Stimulated activated naive B cell treated with anti-CD40 and anti-IgM and Interleukin-4, amounts not matched to agents 10 μg/mL and 1 μg/mL and 100 μg/mL, for 72 hours (primary cell): ENCODE results near the gene ST14.
"Not testable (repeated sequence)": the region's sequence is repeated elsewhere in the genome, so short reads cannot be mapped to it uniquely, and the experiment has no call there.

Experiments
- ATAC-seq, 2 donors: fragments of 150-1000 bp; cut with Tn5 transposase; replicated peaks; 2 replicates each; pipeline ENCODE4 v1.10.0; 2021; ENCODE audit warnings: moderate library complexity in 1 of 2
- DNase-seq: peaks from one replicate; pipeline ENCODE4 v3.0.0; 2021
- H3K27ac Mint-ChIP-seq: one replicate; pipeline ENCODE4 v1.8.0; 2022; ENCODE audit warnings: mild to moderate bottlenecking, mixed read lengths
- H3K27me3 Mint-ChIP-seq, 2 donors: one replicate each; pipeline ENCODE4 v1.8.0; 2022; ENCODE audit warnings: mixed read lengths in 2 of 2
- H3K36me3 Mint-ChIP-seq, 2 donors: one replicate each; pipeline ENCODE4 v1.8.0; 2022; ENCODE audit warnings: mixed read lengths in 2 of 2, mild to moderate bottlenecking in 1 of 2
- H3K4me1 Mint-ChIP-seq, 2 donors: one replicate each; pipeline ENCODE4 v1.8.0; 2022; ENCODE audit warnings: mixed read lengths in 2 of 2, mild to moderate bottlenecking in 1 of 2
- H3K4me3 Mint-ChIP-seq, 2 donors: one replicate each; pipeline ENCODE4 v1.8.0; 2022; ENCODE audit warnings: mild to moderate bottlenecking in 2 of 2, mixed read lengths in 2 of 2, moderate library complexity in 1 of 2
- H3K9me3 Mint-ChIP-seq, 2 donors: one replicate each; pipeline ENCODE4 v1.8.0; 2022; ENCODE audit warnings: mixed read lengths in 2 of 2, mild to moderate bottlenecking in 1 of 2

The ST14 gene

GRCh38 chr11:130180491-130180890 lies 20.9 kb downstream of the ST14 start:
- Mint-ChIP-seq H3K9me3 (no peaks in the 10 kb centered on the region), H3K27ac (peak overlapping the region; percentile 70), H3K36me3 (peaks cover 0 to 4% of the 10 kb centered on the region in 2 donors), H3K4me1 (peaks cover 42 to 46% of the 10 kb centered on the region in 2 donors), H3K4me3 (peak overlapping the region in 1 of 2 donors; percentile 33), H3K27me3 (no peaks in the 10 kb centered on the region)
- ATAC-seq = peak; percentile 86 to 87
- DNase-seq = no peak

GRCh38 chr11:130180896-130181294 lies 21.3 kb downstream of the ST14 start:
- peaks cover 42 to 46% of the 10 kb centered on the region in 2 donors for H3K4me1 Mint-ChIP-seq
- peaks cover 0 to 4% of the 10 kb centered on the region in 2 donors for H3K36me3 Mint-ChIP-seq
- no peaks in the 10 kb centered on the region for H3K9me3 Mint-ChIP-seq
- no peaks in the 10 kb centered on the region for H3K27me3 Mint-ChIP-seq
- peak overlapping the region in 1 of 2 donors; percentile 6 for H3K4me3 Mint-ChIP-seq
- ATAC-seq = peak; percentile 9 to 12
- H3K27ac Mint-ChIP-seq = peak overlapping the region; percentile 51
- DNase-seq = no peak

- Mint-ChIP-seq H3K27ac (peak overlapping the region; percentile 51), H3K27me3 (no peaks in the 10 kb centered on the region), H3K4me1 (peaks cover 42 to 46% of the 10 kb centered on the region in 2 donors), H3K4me3 (peak overlapping the region; percentile 6 to 26), H3K36me3 (peaks cover 0 to 3% of the 10 kb centered on the region in 2 donors), H3K9me3 (no peaks in the 10 kb centered on the region)
- DNase-seq (no peak), ATAC-seq (peak; percentile 74 to 80)
These were observed 22.0 kb downstream of the ST14 start for GRCh38 chr11:130181295-130182272.

- ATAC-seq (no peak), DNase-seq (no peak)
- Mint-ChIP-seq H3K27me3 (no peaks in the 10 kb centered on the region), H3K9me3 (no peaks in the 10 kb centered on the region), H3K4me3 (no peak overlapping the region), H3K36me3 (peaks cover 5 to 6% of the 10 kb centered on the region in 2 donors), H3K4me1 (peaks cover 41 to 43% of the 10 kb centered on the region in 2 donors), H3K27ac (no peak overlapping the region)
These were observed 24.5 kb downstream of the ST14 start for GRCh38 chr11:130183878-130184610.

- Mint-ChIP-seq H3K4me3 (no peak overlapping the region), H3K4me1 (peaks cover 11 to 13% of the 10 kb centered on the region in 2 donors), H3K36me3 (peaks cover 5 to 15% of the 10 kb centered on the region in 2 donors), H3K27me3 (no peaks in the 10 kb centered on the region), H3K9me3 (no peaks in the 10 kb centered on the region), H3K27ac (no peak overlapping the region)
- no peak for DNase-seq
- ATAC-seq = no peak
These were observed 27.5 kb downstream of the ST14 start for GRCh38 chr11:130187096-130187495.

- peaks cover 5 to 15% of the 10 kb centered on the region in 2 donors for H3K36me3 Mint-ChIP-seq
- H3K4me1 Mint-ChIP-seq = peaks cover 5 to 10% of the 10 kb centered on the region in 2 donors
- no peaks in the 10 kb centered on the region for H3K9me3 Mint-ChIP-seq
- ATAC-seq = no peak
- H3K4me3 Mint-ChIP-seq = no peak overlapping the region
- H3K27me3 Mint-ChIP-seq = no peaks in the 10 kb centered on the region
- DNase-seq = no peak
- H3K27ac Mint-ChIP-seq = no peak overlapping the region
These were observed 28.5 kb downstream of the ST14 start for GRCh38 chr11:130188047-130188446.

- ATAC-seq (no peak), DNase-seq (no peak)
- no peaks in the 10 kb centered on the region for H3K9me3 Mint-ChIP-seq
- peaks cover 5 to 10% of the 10 kb centered on the region in 2 donors for H3K4me1 Mint-ChIP-seq
- peaks cover 5 to 18% of the 10 kb centered on the region in 2 donors for H3K36me3 Mint-ChIP-seq
- peak overlapping the region; percentile 20 for H3K27ac Mint-ChIP-seq
- no peaks in the 10 kb centered on the region for H3K27me3 Mint-ChIP-seq
- H3K4me3 Mint-ChIP-seq = peak overlapping the region in 1 of 2 donors; percentile 53
These were observed 29.2 kb downstream of the ST14 start for GRCh38 chr11:130188585-130189347.

GRCh38 chr11:130189492-130190210 lies 30.1 kb downstream of the ST14 start:
- no peaks in the 10 kb centered on the region for H3K27me3 Mint-ChIP-seq
- H3K27ac Mint-ChIP-seq = no peak overlapping the region
- ATAC-seq (peak in 1 of 2 donors; percentile 64), DNase-seq (no peak)
- H3K4me3 Mint-ChIP-seq = no peak overlapping the region
- H3K4me1 Mint-ChIP-seq = peaks cover 5 to 10% of the 10 kb centered on the region in 2 donors
- H3K9me3 Mint-ChIP-seq = no peaks in the 10 kb centered on the region
- H3K36me3 Mint-ChIP-seq = peaks cover 7 to 15% of the 10 kb centered on the region in 2 donors

GRCh38 chr11:130190371-130190881 lies 30.8 kb downstream of the ST14 start:
- Mint-ChIP-seq H3K4me1 (peaks cover 5 to 10% of the 10 kb centered on the region in 2 donors), H3K27me3 (no peaks in the 10 kb centered on the region), H3K36me3 (peaks cover 13 to 19% of the 10 kb centered on the region in 2 donors), H3K9me3 (no peaks in the 10 kb centered on the region), H3K4me3 (no peak overlapping the region), H3K27ac (no peak overlapping the region)
- DNase-seq = no peak
- no peak for ATAC-seq

GRCh38 chr11:130191896-130192295 lies 32.3 kb downstream of the ST14 start:
- DNase-seq = no peak
- Mint-ChIP-seq H3K27me3 (no peaks in the 10 kb centered on the region), H3K4me3 (no peak overlapping the region), H3K9me3 (no peaks in the 10 kb centered on the region), H3K36me3 (peaks cover 13 to 19% of the 10 kb centered on the region in 2 donors), H3K4me1 (peaks cover 5 to 7% of the 10 kb centered on the region in 2 donors), H3K27ac (peak overlapping the region; percentile 70)
- no peak for ATAC-seq

- ATAC-seq (no peak), DNase-seq (no peak)
- Mint-ChIP-seq H3K27ac (no peak overlapping the region), H3K4me1 (peaks cover 4 to 5% of the 10 kb centered on the region in 2 donors), H3K36me3 (peaks cover 16 to 19% of the 10 kb centered on the region in 2 donors), H3K9me3 (no peaks in the 10 kb centered on the region), H3K4me3 (no peak overlapping the region), H3K27me3 (no peaks in the 10 kb centered on the region)
These were observed 33.3 kb downstream of the ST14 start for GRCh38 chr11:130192845-130193267.

- not testable (repeated sequence) for H3K9me3 Mint-ChIP-seq, H3K27me3 Mint-ChIP-seq, H3K27ac Mint-ChIP-seq, H3K4me3 Mint-ChIP-seq, ATAC-seq, H3K4me1 Mint-ChIP-seq, DNase-seq
- peaks cover 16 to 18% of the 10 kb centered on the region in 2 donors for H3K36me3 Mint-ChIP-seq
These were observed 34.0 kb downstream of the ST14 start for GRCh38 chr11:130193551-130193950.
